ENCODE measurements around the gene RNF182. TPM values are rescaled to one million over a fixed set of nuclear protein-coding genes. Genes with fewer than 3 reads are reported as not detected.
"Not testable (repeated sequence)": the region's sequence is repeated elsewhere in the genome, so short reads cannot be mapped to it uniquely, and the experiment has no call there.

RNF182 gene
- polyA plus RNA-seq, 1 donor from 2014 or later, result not detected

GRCh38 chr6:14017626-14018475 is 93.1 kb downstream of the RNF182 start:
- Mint-ChIP-seq H3K9me3 (peaks cover 0 to 6% (median 2%) of the 10 kb centered on the region in 3 donors), H3K4me1 (no peaks in the 10 kb centered on the region), H3K4me3 (no peak overlapping the region), H3K27ac (no peak overlapping the region), H3K27me3 (peaks cover 10% of the 10 kb centered on the region), H3K36me3 (no peaks in the 10 kb centered on the region)

DNA sequence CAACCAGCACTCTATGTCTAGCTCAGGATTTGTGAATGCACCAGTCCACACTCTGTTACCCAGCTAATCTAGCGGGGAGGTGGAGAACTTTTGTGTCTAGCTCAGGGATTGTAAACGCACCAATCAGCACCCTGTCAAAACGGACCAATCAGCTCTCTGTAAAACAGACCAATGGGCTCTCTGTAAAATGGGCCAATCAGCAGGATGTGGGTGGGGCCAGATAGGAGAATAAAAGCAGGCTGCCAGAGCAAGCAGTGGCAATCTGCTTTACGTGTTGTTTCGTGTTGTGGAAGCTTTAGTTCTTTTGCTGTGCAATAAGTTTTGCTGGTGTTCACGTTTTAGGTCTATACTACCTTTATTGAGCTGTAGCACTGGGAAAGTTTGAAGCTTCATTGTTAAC is 93.8 kb downstream of the RNF182 start:
- H3K4me1 Mint-ChIP-seq, H3K9me3 Mint-ChIP-seq, H3K27ac Mint-ChIP-seq, H3K27me3 Mint-ChIP-seq, H3K36me3 Mint-ChIP-seq, H3K4me3 Mint-ChIP-seq: not testable (repeated sequence)

GRCh38 chr6:14020551-14020950 is 95.8 kb downstream of the RNF182 start:
- Mint-ChIP-seq H3K27me3 (peaks cover 2% of the 10 kb centered on the region), H3K9me3 (peaks cover 0 to 2% (median 0%) of the 10 kb centered on the region in 3 donors), H3K4me3 (peak overlapping the region in 1 of 4 donors; percentile 36), H3K27ac (no peak overlapping the region), H3K4me1 (peaks cover 4 to 7% (median 5%) of the 10 kb centered on the region in 3 donors), H3K36me3 (no peaks in the 10 kb centered on the region)

GRCh38 chr6:14021449-14021848 is 96.7 kb downstream of the RNF182 start:
- H3K27ac Mint-ChIP-seq, result no peak overlapping the region
- H3K9me3 Mint-ChIP-seq, result peaks cover 0 to 2% (median 0%) of the 10 kb centered on the region in 3 donors
- peaks cover 4 to 9% (median 7%) of the 10 kb centered on the region in 3 donors for H3K4me1 Mint-ChIP-seq
- H3K27me3 Mint-ChIP-seq, result peaks cover 3% of the 10 kb centered on the region
- H3K4me3 Mint-ChIP-seq, result no peak overlapping the region
- H3K36me3 Mint-ChIP-seq, result no peaks in the 10 kb centered on the region

GRCh38 chr6:14022673-14023072 is 97.9 kb downstream of the RNF182 start:
- Mint-ChIP-seq H3K27me3 (peaks cover 10% of the 10 kb centered on the region), H3K27ac (no peak overlapping the region), H3K36me3 (no peaks in the 10 kb centered on the region), H3K9me3 (peaks cover 0 to 2% (median 0%) of the 10 kb centered on the region in 3 donors), H3K4me1 (peaks cover 5 to 11% (median 7%) of the 10 kb centered on the region in 3 donors), H3K4me3 (no peak overlapping the region)

DNA sequence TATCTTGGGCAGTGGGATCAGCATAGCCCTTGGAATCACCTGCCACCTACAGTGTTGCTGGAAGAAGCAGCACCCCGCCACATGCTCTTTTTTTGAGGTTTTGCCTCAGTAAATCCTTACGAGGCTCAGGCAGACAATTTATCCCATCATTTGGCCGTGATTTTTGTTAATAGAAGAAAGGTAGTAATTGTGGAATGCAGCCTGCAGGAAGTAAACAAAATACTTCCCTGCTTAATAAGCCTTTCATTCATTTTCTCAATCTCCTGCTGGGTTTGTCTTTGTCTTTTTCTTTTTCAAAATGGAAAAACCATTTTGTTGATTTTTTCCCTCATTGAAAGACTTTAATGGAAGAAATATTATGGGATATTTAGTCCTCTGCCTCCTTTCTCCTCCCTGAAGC is 99.1 kb downstream of the RNF182 start:
- H3K4me3 Mint-ChIP-seq, result no peak overlapping the region
- peaks cover 15% of the 10 kb centered on the region for H3K27me3 Mint-ChIP-seq
- peaks cover 0 to 2% (median 0%) of the 10 kb centered on the region in 3 donors for H3K9me3 Mint-ChIP-seq
- peaks cover 5 to 11% (median 7%) of the 10 kb centered on the region in 3 donors for H3K4me1 Mint-ChIP-seq
- no peaks in the 10 kb centered on the region for H3K36me3 Mint-ChIP-seq
- H3K27ac Mint-ChIP-seq, result no peak overlapping the region

DNA sequence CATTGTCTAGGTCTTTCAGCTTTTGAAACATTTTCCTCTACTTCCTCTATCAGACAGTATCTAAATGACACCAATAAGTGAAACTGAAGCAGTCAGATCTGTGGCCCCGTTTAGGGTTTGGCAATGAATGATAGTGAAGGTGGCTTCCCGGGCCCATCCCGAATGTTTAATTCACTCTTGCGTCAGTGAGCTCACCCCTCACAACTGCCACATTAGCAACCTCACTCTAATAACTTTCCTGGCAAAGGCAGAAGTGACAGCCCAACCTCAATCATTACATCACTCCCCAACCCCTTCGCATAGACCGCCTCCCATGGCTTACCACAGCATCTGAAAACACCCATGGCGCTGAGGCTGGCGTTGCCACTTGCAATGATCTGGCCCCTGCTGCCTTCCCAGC is 100.4 kb downstream of the RNF182 start:
- Mint-ChIP-seq H3K27ac (no peak overlapping the region), H3K27me3 (peaks cover 18% of the 10 kb centered on the region), H3K36me3 (no peaks in the 10 kb centered on the region), H3K4me3 (peak overlapping the region in 3 of 4 donors; percentile 25 to 58 (median 51)), H3K4me1 (peaks cover 5 to 11% (median 7%) of the 10 kb centered on the region in 3 donors), H3K9me3 (peaks cover 0 to 2% (median 0%) of the 10 kb centered on the region in 3 donors)

DNA sequence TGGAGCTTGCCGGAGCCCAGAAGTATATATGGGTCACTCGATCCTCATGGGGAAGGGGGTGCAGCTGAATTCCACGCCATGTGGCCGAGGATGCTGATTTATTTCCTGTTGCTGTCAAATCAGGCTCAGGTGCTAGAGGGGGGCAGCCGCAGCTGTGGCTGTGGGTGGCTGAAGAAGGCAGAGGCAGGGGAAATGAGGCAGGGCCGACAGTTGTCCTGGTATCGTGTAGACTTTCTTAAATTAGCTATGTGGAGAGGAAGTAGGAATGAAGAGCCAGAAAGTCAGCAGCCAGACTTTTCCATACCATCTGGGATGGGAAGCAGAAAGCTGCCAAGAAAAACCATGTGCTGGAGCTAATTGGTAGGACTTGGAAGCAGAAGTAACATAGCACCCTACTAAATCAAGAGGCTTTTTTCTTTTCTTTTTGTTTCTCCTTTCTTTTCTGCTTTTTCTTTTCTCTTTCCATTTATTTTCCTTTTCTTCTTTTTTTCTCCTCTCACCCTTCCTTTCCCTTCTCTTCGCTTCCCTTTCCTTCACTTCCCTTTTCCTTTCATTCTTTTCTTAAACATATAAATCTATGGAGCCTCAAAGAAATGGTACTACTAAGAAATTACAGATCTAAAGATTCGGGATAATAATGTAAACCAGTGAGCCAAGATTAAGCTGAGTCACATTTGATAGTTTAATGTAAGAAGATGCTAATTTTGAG is 102.2 kb downstream of the RNF182 start:
- Mint-ChIP-seq H3K9me3 (peaks cover 0 to 3% (median 0%) of the 10 kb centered on the region in 3 donors), H3K27me3 (peaks cover 28% of the 10 kb centered on the region), H3K27ac (no peak overlapping the region), H3K36me3 (no peaks in the 10 kb centered on the region), H3K4me1 (peaks cover 7 to 11% (median 7%) of the 10 kb centered on the region in 3 donors), H3K4me3 (no peak overlapping the region)

- Mint-ChIP-seq H3K27me3 (peaks cover 28% of the 10 kb centered on the region), H3K9me3 (peaks cover 0 to 3% (median 0%) of the 10 kb centered on the region in 3 donors), H3K27ac (no peak overlapping the region), H3K4me1 (peaks cover 7 to 11% (median 7%) of the 10 kb centered on the region in 3 donors), H3K4me3 (no peak overlapping the region), H3K36me3 (no peaks in the 10 kb centered on the region)
These were observed 103.9 kb downstream of the RNF182 start for GRCh38 chr6:14028631-14029030.

DNA sequence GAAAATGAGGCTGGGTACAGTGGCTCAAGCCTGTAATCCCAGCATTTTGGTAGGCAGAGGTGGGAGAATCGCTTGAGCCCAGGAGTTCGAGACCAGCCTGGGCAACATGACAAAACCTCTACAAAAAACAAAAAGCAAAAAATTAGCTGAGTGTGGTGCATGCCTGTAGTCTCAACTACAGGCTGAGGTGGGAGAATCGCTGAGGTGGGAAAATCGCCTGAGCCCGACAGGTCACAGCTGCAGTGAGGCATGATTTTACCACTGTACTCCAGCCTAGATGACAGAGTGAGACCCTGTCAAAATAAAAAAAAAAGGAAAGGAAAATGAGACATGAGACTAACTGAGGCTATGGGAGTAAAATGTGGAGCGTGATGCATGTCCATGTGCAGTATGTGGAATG is 104.9 kb downstream of the RNF182 start:
- H3K27ac Mint-ChIP-seq, result no peak overlapping the region
- H3K36me3 Mint-ChIP-seq, result no peaks in the 10 kb centered on the region
- H3K27me3 Mint-ChIP-seq, result peaks cover 34% of the 10 kb centered on the region
- H3K9me3 Mint-ChIP-seq, result peaks cover 0 to 1% (median 0%) of the 10 kb centered on the region in 3 donors
- no peak overlapping the region for H3K4me3 Mint-ChIP-seq
- H3K4me1 Mint-ChIP-seq, result peaks cover 7 to 11% (median 7%) of the 10 kb centered on the region in 3 donors

Other genes with a start within 250 kb of the RNF182 start
- gene RANBP9, start 213.1 kb upstream of the RNF182 start, polyA plus RNA-seq, result 2.4 TPM
- 18.0 TPM for gene MCUR1, start 110.4 kb upstream of the RNF182 start, polyA plus RNA-seq
- gene CD83, start 192.8 kb downstream of the RNF182 start, polyA plus RNA-seq, result 43.8 TPM